Panc1 (cell line): ENCODE measurements around the gene PSMB4.

Experiments
- CTCF ChIP-seq: fragments of 450-650 bp; IDR thresholded peaks from 2 replicates; pipeline ENCODE4 v1.5.1; 2017; ENCODE audit warnings: mild to moderate bottlenecking
- POLR2AphosphoS5 ChIP-seq: IDR thresholded peaks from 2 replicates; pipeline ENCODE4 v1.6.1; 2012; ENCODE audit warnings: mild to moderate bottlenecking, low read depth, low read length, moderate library complexity
- REST ChIP-seq, 2 experiments: IDR thresholded peaks; 2 replicates each; pipeline ENCODE4 v1.6.1; 2011 to 2012; ENCODE audit warnings: low read depth in 2 of 2, control low read depth in 1 of 2, low read length in 1 of 2, mild to moderate bottlenecking in 1 of 2, moderate library complexity in 1 of 2; ENCODE audit not compliant: insufficient read depth in 1 of 2
- TCF7L2 ChIP-seq: IDR thresholded peaks from 2 replicates; pipeline ENCODE4 v1.6.1; 2011; ENCODE audit warnings: mild to moderate bottlenecking, low read depth, low read length, inconsistent platforms

DNA sequence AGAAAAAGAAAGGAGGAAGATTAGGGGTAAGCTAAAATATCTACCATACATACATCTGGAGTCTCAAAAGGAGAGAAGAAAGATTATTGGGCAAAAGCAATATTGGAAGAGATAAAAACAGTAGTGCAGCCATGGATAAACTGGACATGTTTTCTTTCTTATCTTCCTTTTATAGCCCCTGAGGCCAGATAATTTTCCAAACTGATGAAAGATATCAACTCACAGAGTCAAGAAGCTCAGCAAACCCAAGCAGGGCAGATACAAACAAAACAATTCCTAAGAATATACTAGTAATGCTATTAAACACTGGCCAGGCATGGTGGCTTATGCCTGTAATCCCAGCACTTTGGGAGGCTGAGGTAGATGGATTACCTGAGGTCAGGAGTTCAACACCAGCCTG, 5.8 kb upstream of the PSMB4 start:
- TF ChIP-seq TCF7L2 (no peak), REST (IDR thresholded peaks at IDR 0.05; ENCODE audit: insufficient read depth in 1 of 2, low read depth in 2 of 2, low read length in 1 of 2) (no peak), CTCF (no peak), POLR2AphosphoS5 (no peak)
